Breast epithelium (tissue), 4 donors: ENCODE data around the gene SMARCAD1. TPM values are rescaled to one million over a fixed set of nuclear protein-coding genes. Genes with fewer than 3 reads are reported as not detected.

ENCODE experiments used
- DNase-seq, 2 donors: peaks; one replicate each; pipeline ENCODE4 v3.0.0-alpha.2; 2019; ENCODE audit warnings: low spot score in 2 of 2
- H3K27ac ChIP-seq, 2 donors: fragments of 200-600 bp; sonication (generic) in 1 of 2; one replicate each; pipeline ENCODE4 v1.5.1; 2016 to 2019; ENCODE audit warnings: mild to moderate bottlenecking in 1 of 2
- H3K27me3 ChIP-seq, 2 donors: fragments of 200-600 bp; sonication (generic) in 1 of 2; one replicate each; pipeline versions ENCODE4 v1.5.1 to v1.6.0; 2017 to 2019; ENCODE audit warnings: control low read depth in 1 of 2, mild to moderate bottlenecking in 1 of 2
- H3K36me3 ChIP-seq: fragments of 200-600 bp; one replicate; pipeline ENCODE4 v1.5.1; 2019
- H3K4me1 ChIP-seq, 2 donors: fragments of 200-600 bp; sonication (generic); one replicate each; pipeline ENCODE4 v1.5.1; 2016 to 2019; ENCODE audit warnings: control low read depth in 1 of 2
- H3K4me3 ChIP-seq, 3 donors: fragments of 200-600 bp; sonication (generic); 1 replicate in 2 of 3; 2 replicates in 1 of 3; pipeline ENCODE4 v1.5.1; 2016 to 2019; ENCODE audit warnings: mild to moderate bottlenecking in 3 of 3, moderate library complexity in 2 of 3
- H3K9me3 ChIP-seq, 2 donors: fragments of 200-600 bp; sonication (generic) in 1 of 2; one replicate each; pipeline ENCODE4 v1.5.1; 2016 to 2019; ENCODE audit warnings: control low read depth in 1 of 2
- CTCF ChIP-seq, 3 donors: fragments of 450-650 bp; IDR thresholded peaks; one replicate each; pipeline ENCODE4 v1.5.1; 2016 to 2017; ENCODE audit warnings: antibody characterized with exemption in 3 of 3, mild to moderate bottlenecking in 3 of 3, moderate library complexity in 3 of 3
- POLR2A ChIP-seq: fragments of 450-650 bp; IDR thresholded peaks from one replicate; pipeline ENCODE4 v1.6.1; 2016; ENCODE audit warnings: antibody characterized with exemption, mild to moderate bottlenecking, moderate library complexity
- POLR2AphosphoS5 ChIP-seq, 3 donors: sonication (generic); formaldehyde crosslinking; IDR thresholded peaks; one replicate each; pipeline ENCODE4 v1.6.1; 2017; ENCODE audit warnings: antibody characterized with exemption in 3 of 3
- intact Hi-C: fragments of 100-400 bp; cut with DNase I; formaldehyde crosslinking; loops from one replicate; pipeline ENCODE4 v1.15.1; 2023; ENCODE audit warnings: low total_unique reads
- total RNA-seq, 3 donors: library from RNA; depleted of rRNA; stranded (reverse); fragments of >200 nt; gene quantifications; one replicate each; pipeline ENCODE4 v1.1.0, GENCODE V29; 2016

SMARCAD1 gene
- total RNA-seq, 3 donors from 2014 or later = 18.4 to 41.4 (median 32.1) TPM

GRCh38 chr4:94214703-94215319 is 7.1 kb downstream of the SMARCAD1 start:
- peaks cover 6% of the 10 kb centered on the region for H3K36me3 ChIP-seq
- DNase-seq = no peak
- no peak for TF ChIP-seq POLR2A
- no peak for TF ChIP-seq POLR2AphosphoS5 (IDR thresholded peaks at IDR 0.05)
- TF ChIP-seq CTCF (IDR thresholded peaks at IDR 0.05) = no peak

GRCh38 chr4:94216394-94216793 is 8.7 kb downstream of the SMARCAD1 start:
- TF ChIP-seq CTCF (IDR thresholded peaks at IDR 0.05) (no peak), POLR2AphosphoS5 (IDR thresholded peaks at IDR 0.05) (no peak), POLR2A (no peak)
- H3K4me1 ChIP-seq = no peaks in the 10 kb centered on the region
- no peak for DNase-seq
- no peak overlapping the region for H3K27ac ChIP-seq
- intact Hi-C loops = no loop called here
- H3K9me3 ChIP-seq = no peaks in the 10 kb centered on the region
- H3K36me3 ChIP-seq = peaks cover 7% of the 10 kb centered on the region
- H3K27me3 ChIP-seq = no peaks in the 10 kb centered on the region
- H3K4me3 ChIP-seq = no peak overlapping the region

More at GRCh38 chr4:94214703-94215319, 7.1 kb downstream of the SMARCAD1 start:
- H3K9me3 ChIP-seq = no peaks in the 10 kb centered on the region
- H3K4me3 ChIP-seq = no peak overlapping the region
- no peaks in the 10 kb centered on the region for H3K4me1 ChIP-seq
- intact Hi-C loops = no loop called here
- no peaks in the 10 kb centered on the region for H3K27me3 ChIP-seq
- no peak overlapping the region for H3K27ac ChIP-seq

GRCh38 chr4:94219402-94219801 is 11.7 kb downstream of the SMARCAD1 start:
- peaks cover 7% of the 10 kb centered on the region for H3K36me3 ChIP-seq
- TF ChIP-seq CTCF (IDR thresholded peaks at IDR 0.05) = no peak
- TF ChIP-seq POLR2A = no peak
- TF ChIP-seq POLR2AphosphoS5 (IDR thresholded peaks at IDR 0.05) = no peak
- H3K27ac ChIP-seq = no peak overlapping the region
- DNase-seq = no peak
- no peaks in the 10 kb centered on the region for H3K27me3 ChIP-seq
- intact Hi-C loops = no loop called here
- no peaks in the 10 kb centered on the region for H3K9me3 ChIP-seq
- H3K4me1 ChIP-seq = no peaks in the 10 kb centered on the region
- no peak overlapping the region for H3K4me3 ChIP-seq

- intact Hi-C loops = no loop called here
- no peak for DNase-seq
- no peaks in the 10 kb centered on the region for H3K27me3 ChIP-seq
These were observed 14.3 kb downstream of the SMARCAD1 start for GRCh38 chr4:94221916-94222315.

DNA sequence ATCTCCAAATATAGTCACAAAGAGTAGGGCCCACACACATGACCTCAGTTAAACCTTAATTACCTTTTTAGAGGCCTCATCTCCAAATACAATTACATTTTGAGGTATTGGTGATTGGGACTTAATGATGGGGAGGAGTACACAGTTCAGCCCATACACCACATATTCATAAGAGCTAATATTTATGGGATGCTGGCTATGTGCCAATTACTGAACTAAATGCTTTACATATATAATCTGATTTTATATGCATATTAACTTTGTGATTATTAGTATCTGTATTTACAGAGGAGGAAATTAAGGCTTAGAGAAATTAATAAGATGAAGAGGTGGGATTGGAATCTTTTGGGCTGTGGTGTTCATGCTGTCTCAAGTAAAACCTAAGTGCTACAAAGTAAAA is 17.8 kb downstream of the SMARCAD1 start:
- Histone ChIP-seq H3K27ac (no peak overlapping the region), H3K36me3 (no peaks in the 10 kb centered on the region), H3K9me3 (no peaks in the 10 kb centered on the region), H3K4me3 (no peak overlapping the region), H3K27me3 (no peaks in the 10 kb centered on the region), H3K4me1 (no peaks in the 10 kb centered on the region)
- TF ChIP-seq POLR2A = no peak
- TF ChIP-seq CTCF (IDR thresholded peaks at IDR 0.05) = no peak
- TF ChIP-seq POLR2AphosphoS5 (IDR thresholded peaks at IDR 0.05) = no peak
- intact Hi-C loops = no loop called here
- no peak for DNase-seq

More at GRCh38 chr4:94221916-94222315, 14.3 kb downstream of the SMARCAD1 start:
- Histone ChIP-seq H3K4me1 (no peaks in the 10 kb centered on the region), H3K4me3 (no peak overlapping the region), H3K9me3 (no peaks in the 10 kb centered on the region), H3K36me3 (peaks cover 7% of the 10 kb centered on the region), H3K27ac (no peak overlapping the region)
- TF ChIP-seq POLR2A (no peak), POLR2AphosphoS5 (IDR thresholded peaks at IDR 0.05) (no peak), CTCF (IDR thresholded peaks at IDR 0.05) (no peak)
